Skeletal muscle satellite cell (primary cell): ENCODE data around the gene CNOT9.

ENCODE experiments used
- H3K27me3 ChIP-seq: 2 replicates; pipeline ENCODE4 v1.7.0; 2013; ENCODE audit warnings: low read length; ENCODE audit not compliant: control insufficient read depth, insufficient read depth
- H3K36me3 ChIP-seq: 2 replicates; pipeline ENCODE4 v1.7.0; 2013; ENCODE audit warnings: mild to moderate bottlenecking, control low read depth, low read length; ENCODE audit not compliant: insufficient read depth
- H3K4me1 ChIP-seq: 2 replicates; pipeline ENCODE4 v1.7.0; 2013; ENCODE audit warnings: low read length; ENCODE audit not compliant: control insufficient read depth, insufficient read depth
- H3K4me2 ChIP-seq: 2 replicates; pipeline ENCODE4 v1.7.0; 2013; ENCODE audit warnings: mild to moderate bottlenecking, low read length
- H3K4me3 ChIP-seq: 2 replicates; pipeline ENCODE4 v1.7.0; 2013; ENCODE audit warnings: low read length
- H3K9ac ChIP-seq: 2 replicates; pipeline ENCODE4 v1.7.0; 2013; ENCODE audit warnings: mild to moderate bottlenecking, low read depth, low read length, moderate library complexity
- H3K9me3 ChIP-seq: replicated peaks from 2 replicates; pipeline ENCODE4 v1.7.0; 2013; ENCODE audit warnings: mild to moderate bottlenecking, control low read depth, low read length

Gene CNOT9

GRCh38 chr2:218555527-218555926 lies 13.1 kb upstream of the CNOT9 start:
- H3K36me3 ChIP-seq = peaks cover 34% of the 10 kb centered on the region
- no peak overlapping the region for H3K9ac ChIP-seq
- H3K4me2 ChIP-seq = no peak overlapping the region
- H3K4me1 ChIP-seq = no peaks in the 10 kb centered on the region
- no peaks in the 10 kb centered on the region for H3K27me3 ChIP-seq
- H3K9me3 ChIP-seq = no peaks in the 10 kb centered on the region
- no peak overlapping the region for H3K4me3 ChIP-seq

GRCh38 chr2:218557941-218558340 lies 10.7 kb upstream of the CNOT9 start:
- Histone ChIP-seq H3K27me3 (no peaks in the 10 kb centered on the region), H3K36me3 (peaks cover 32% of the 10 kb centered on the region), H3K4me3 (no peak overlapping the region), H3K9me3 (no peaks in the 10 kb centered on the region), H3K4me1 (no peaks in the 10 kb centered on the region), H3K9ac (no peak overlapping the region), H3K4me2 (no peak overlapping the region)

- Histone ChIP-seq H3K9me3 (no peaks in the 10 kb centered on the region), H3K4me1 (no peaks in the 10 kb centered on the region), H3K4me3 (no peak overlapping the region), H3K4me2 (no peak overlapping the region), H3K27me3 (no peaks in the 10 kb centered on the region), H3K9ac (no peak overlapping the region), H3K36me3 (peaks cover 30% of the 10 kb centered on the region)
Measured at GRCh38 chr2:218558986-218559385, 9.7 kb upstream of the CNOT9 start.

- Histone ChIP-seq H3K4me3 (no peak overlapping the region), H3K36me3 (peaks cover 20% of the 10 kb centered on the region), H3K27me3 (no peaks in the 10 kb centered on the region), H3K4me1 (peaks cover 8% of the 10 kb centered on the region), H3K4me2 (no peak overlapping the region), H3K9ac (no peak overlapping the region), H3K9me3 (no peaks in the 10 kb centered on the region)
Measured at GRCh38 chr2:218564056-218564455, 4.6 kb upstream of the CNOT9 start.

- Histone ChIP-seq H3K9me3 (no peaks in the 10 kb centered on the region), H3K27me3 (no peaks in the 10 kb centered on the region), H3K9ac (no peak overlapping the region), H3K4me1 (peaks cover 19% of the 10 kb centered on the region), H3K4me2 (peak overlapping the region; percentile 93), H3K4me3 (no peak overlapping the region), H3K36me3 (peaks cover 13% of the 10 kb centered on the region)
Measured at GRCh38 chr2:218566296-218566695, 2.3 kb upstream of the CNOT9 start.

GRCh38 chr2:218567797-218568189 lies 846 bp upstream of the CNOT9 start:
- Histone ChIP-seq H3K4me3 (peak overlapping the region; percentile 91), H3K9ac (peak overlapping the region; percentile 99), H3K4me2 (peak overlapping the region; percentile 93), H3K27me3 (no peaks in the 10 kb centered on the region), H3K9me3 (no peaks in the 10 kb centered on the region), H3K36me3 (peaks cover 17% of the 10 kb centered on the region), H3K4me1 (peaks cover 20% of the 10 kb centered on the region)

- peaks cover 13% of the 10 kb centered on the region for H3K36me3 ChIP-seq
- peak overlapping the region; percentile 91 for H3K4me3 ChIP-seq
- peak overlapping the region; percentile 99 for H3K9ac ChIP-seq
- H3K4me2 ChIP-seq = peak overlapping the region; percentile 100
- H3K27me3 ChIP-seq = no peaks in the 10 kb centered on the region
- H3K9me3 ChIP-seq = no peaks in the 10 kb centered on the region
- H3K4me1 ChIP-seq = peaks cover 20% of the 10 kb centered on the region
Measured at GRCh38 chr2:218569038-218569431, 396 bp downstream of the CNOT9 start.

- H3K36me3 ChIP-seq = peaks cover 19% of the 10 kb centered on the region
- peak overlapping the region; percentile 100 for H3K4me2 ChIP-seq
- peak overlapping the region; percentile 99 for H3K9ac ChIP-seq
- no peaks in the 10 kb centered on the region for H3K27me3 ChIP-seq
- H3K4me1 ChIP-seq = peaks cover 20% of the 10 kb centered on the region
- peak overlapping the region; percentile 91 for H3K4me3 ChIP-seq
- H3K9me3 ChIP-seq = no peaks in the 10 kb centered on the region
Measured at GRCh38 chr2:218569661-218570500, 1.2 kb downstream of the CNOT9 start.

- Histone ChIP-seq H3K4me3 (peak overlapping the region; percentile 91), H3K27me3 (no peaks in the 10 kb centered on the region), H3K36me3 (peaks cover 28% of the 10 kb centered on the region), H3K4me1 (peaks cover 20% of the 10 kb centered on the region), H3K9ac (peak overlapping the region; percentile 99), H3K4me2 (peak overlapping the region; percentile 100), H3K9me3 (no peaks in the 10 kb centered on the region)
Measured at GRCh38 chr2:218570850-218571249, 2.2 kb downstream of the CNOT9 start.

- no peak overlapping the region for H3K4me2 ChIP-seq
- no peak overlapping the region for H3K4me3 ChIP-seq
- peaks cover 5% of the 10 kb centered on the region for H3K4me1 ChIP-seq
- peaks cover 35% of the 10 kb centered on the region for H3K36me3 ChIP-seq
- H3K9ac ChIP-seq = no peak overlapping the region
- no peaks in the 10 kb centered on the region for H3K27me3 ChIP-seq
- no peaks in the 10 kb centered on the region for H3K9me3 ChIP-seq
Measured at GRCh38 chr2:218576854-218577253, 8.2 kb downstream of the CNOT9 start.

GRCh38 chr2:218577482-218578220 lies 9.0 kb downstream of the CNOT9 start:
- Histone ChIP-seq H3K4me1 (peaks cover 10% of the 10 kb centered on the region), H3K9ac (no peak overlapping the region), H3K4me3 (no peak overlapping the region), H3K36me3 (peaks cover 30% of the 10 kb centered on the region), H3K9me3 (no peaks in the 10 kb centered on the region), H3K4me2 (no peak overlapping the region), H3K27me3 (no peaks in the 10 kb centered on the region)
